Colonic mucosa (tissue), 4 donors: ENCODE measurements around the gene DNAH9. TPM values are rescaled to one million over a fixed set of nuclear protein-coding genes. Genes with fewer than 3 reads are reported as not detected.

Experiments
- DNase-seq: peaks from one replicate; pipeline ENCODE4 v3.0.0-alpha.2; 2020
- H3K27ac ChIP-seq: fragments of 200-600 bp; one replicate; pipeline ENCODE4 v1.8.0; 2021
- H3K27me3 ChIP-seq: fragments of 200-600 bp; one replicate; pipeline ENCODE4 v1.8.0; 2021
- H3K36me3 ChIP-seq: fragments of 200-600 bp; one replicate; pipeline ENCODE4 v1.8.0; 2021
- H3K4me1 ChIP-seq: fragments of 200-600 bp; one replicate; pipeline ENCODE4 v1.8.0; 2021; ENCODE audit warnings: mild to moderate bottlenecking
- H3K4me3 ChIP-seq: fragments of 200-600 bp; one replicate; pipeline ENCODE4 v1.8.0; 2021
- H3K9ac ChIP-seq, 2 donors: one replicate each; pipeline ENCODE4 v1.7.0; 2013; ENCODE audit warnings: control low read depth in 2 of 2, low read depth in 2 of 2, low read length in 2 of 2
- H3K9me3 ChIP-seq: fragments of 200-600 bp; one replicate; pipeline ENCODE4 v1.8.0; 2021
- CTCF ChIP-seq: fragments of 200-600 bp; IDR thresholded peaks from one replicate; pipeline ENCODE4 v1.8.0; 2022; ENCODE audit warnings: antibody characterized with exemption, mild to moderate bottlenecking
- intact Hi-C: fragments of 100-400 bp; cut with DNase I; formaldehyde crosslinking; loops from one replicate; pipeline ENCODE4 v1.14.1; 2022
- total RNA-seq, 2 donors: library from RNA; stranded (reverse); fragmentation: NEBNext Ultra II Directional in 1 of 2; extraction: Animal tissue kit (Norgen Biotek cat#: 25700) in 1 of 2; gene quantifications; one replicate each; pipeline ENCODE4 v1.2.1, GENCODE V29; 2021
- donor health status: healthy.
- donor health status: DM: no; HTN: no; CAD: no.
- donor health status: DM: no; HTN: no; CAD: no.

DNAH9 gene
- total RNA-seq, 2 donors from 2014 or later = 0.40 to 0.69 TPM

DNA sequence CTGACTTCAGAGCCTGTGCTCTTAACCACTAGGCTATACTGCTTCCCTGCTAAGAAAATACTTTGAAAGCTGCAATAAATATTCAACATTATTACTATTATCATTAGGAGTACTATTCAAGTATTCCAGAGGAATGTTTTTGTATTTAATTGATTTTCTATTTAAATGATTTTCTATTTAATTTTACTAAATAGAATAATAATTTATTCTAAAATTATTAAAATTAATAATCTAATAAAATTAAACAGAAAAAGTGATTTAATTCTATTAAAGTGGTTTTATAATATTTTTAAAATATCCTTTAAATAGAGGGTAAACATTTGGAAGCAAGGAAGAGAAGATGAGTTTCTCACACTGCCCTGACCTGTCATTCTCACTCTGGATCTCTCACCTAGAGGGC, 173.8 kb downstream of the DNAH9 start:
- Histone ChIP-seq H3K4me3 (no peak overlapping the region), H3K9ac (no peak overlapping the region), H3K36me3 (no peaks in the 10 kb centered on the region), H3K9me3 (no peaks in the 10 kb centered on the region), H3K27ac (no peak overlapping the region), H3K4me1 (no peaks in the 10 kb centered on the region), H3K27me3 (no peaks in the 10 kb centered on the region)
- no peak for TF ChIP-seq CTCF
- intact Hi-C loops = no loop called here
- DNase-seq = no peak

GRCh38 chr17:11779892-11780291, 181.6 kb downstream of the DNAH9 start:
- H3K9ac ChIP-seq = no peak overlapping the region
- intact Hi-C loops = no loop called here
- H3K27ac ChIP-seq = no peak overlapping the region
- no peak for DNase-seq
- H3K36me3 ChIP-seq = no peaks in the 10 kb centered on the region
- TF ChIP-seq CTCF = no peak
- no peaks in the 10 kb centered on the region for H3K9me3 ChIP-seq
- H3K4me1 ChIP-seq = no peaks in the 10 kb centered on the region
- H3K4me3 ChIP-seq = no peak overlapping the region
- no peaks in the 10 kb centered on the region for H3K27me3 ChIP-seq

GRCh38 chr17:11780621-11781020, 182.4 kb downstream of the DNAH9 start:
- no peaks in the 10 kb centered on the region for H3K36me3 ChIP-seq
- TF ChIP-seq CTCF = no peak
- intact Hi-C loops = no loop called here
- no peak overlapping the region for H3K4me3 ChIP-seq
- H3K9me3 ChIP-seq = no peaks in the 10 kb centered on the region
- H3K9ac ChIP-seq = no peak overlapping the region
- no peaks in the 10 kb centered on the region for H3K4me1 ChIP-seq
- DNase-seq = no peak
- no peak overlapping the region for H3K27ac ChIP-seq
- H3K27me3 ChIP-seq = no peaks in the 10 kb centered on the region

DNA sequence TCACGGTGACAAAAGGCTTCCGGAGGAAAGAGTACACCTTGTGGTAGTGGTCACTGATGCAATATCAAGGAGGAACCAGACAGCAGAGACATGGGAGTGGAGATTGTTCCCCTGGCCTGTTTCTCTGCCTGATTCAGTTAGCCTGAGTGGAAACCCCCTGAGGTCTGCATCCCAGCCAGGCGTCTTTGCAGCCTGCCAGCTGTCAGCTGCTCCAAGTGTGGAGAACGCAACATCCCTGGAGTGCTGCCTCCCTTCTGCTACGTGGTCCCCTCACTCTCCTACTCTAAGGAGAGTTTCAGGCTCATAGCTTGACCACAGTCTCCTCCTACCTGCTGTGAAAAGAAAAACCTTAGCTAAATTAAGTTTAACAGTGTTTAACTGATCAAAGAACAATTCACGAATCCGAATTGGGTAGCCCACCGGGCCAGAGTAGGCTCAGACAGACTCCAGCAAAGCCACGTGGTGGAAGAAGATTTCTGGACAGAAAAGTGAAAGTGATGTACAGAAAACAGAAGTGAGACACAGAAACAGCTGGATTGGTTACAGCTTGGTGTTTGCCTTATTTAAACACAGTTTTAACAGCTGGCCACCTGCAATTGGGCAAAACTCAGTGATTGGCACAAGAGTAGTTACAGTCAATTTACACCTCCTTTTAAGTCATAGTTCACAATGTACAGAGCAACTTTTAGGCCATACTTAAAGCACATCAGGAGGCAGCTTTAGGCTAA, 188.6 kb downstream of the DNAH9 start:
- DNase-seq = no peak
- no peak overlapping the region for H3K4me3 ChIP-seq
- no peaks in the 10 kb centered on the region for H3K9me3 ChIP-seq
- no peak for TF ChIP-seq CTCF
- no peak overlapping the region for H3K27ac ChIP-seq
- no peaks in the 10 kb centered on the region for H3K36me3 ChIP-seq
- no peaks in the 10 kb centered on the region for H3K27me3 ChIP-seq
- H3K9ac ChIP-seq = no peak overlapping the region
- no peaks in the 10 kb centered on the region for H3K4me1 ChIP-seq
- intact Hi-C loops = no loop called here

DNA sequence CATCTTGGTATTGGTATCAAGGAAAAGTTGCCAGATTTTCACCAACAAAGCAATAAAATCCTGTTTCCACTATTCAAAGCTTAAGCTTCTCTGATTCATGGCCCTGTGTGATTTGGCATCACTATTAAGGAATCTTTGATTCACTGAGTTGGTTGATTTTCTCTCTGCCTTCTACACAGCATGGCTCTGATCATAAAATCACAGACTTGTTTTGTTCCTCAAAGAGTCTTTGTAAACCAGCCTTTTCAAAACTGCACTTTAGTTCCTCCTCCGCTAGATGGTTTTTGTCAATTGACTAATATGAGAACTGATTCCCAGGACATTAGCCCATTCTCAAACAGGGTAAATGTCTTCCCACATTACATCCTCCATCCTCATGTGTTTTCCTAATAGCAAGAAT, 197.6 kb downstream of the DNAH9 start:
- H3K36me3 ChIP-seq = no peaks in the 10 kb centered on the region
- intact Hi-C loops = no loop called here
- H3K9ac ChIP-seq = no peak overlapping the region
- H3K4me1 ChIP-seq = no peaks in the 10 kb centered on the region
- no peaks in the 10 kb centered on the region for H3K27me3 ChIP-seq
- H3K27ac ChIP-seq = no peak overlapping the region
- no peak for DNase-seq
- TF ChIP-seq CTCF = no peak
- H3K9me3 ChIP-seq = no peaks in the 10 kb centered on the region
- H3K4me3 ChIP-seq = no peak overlapping the region
